Mesodermal cell (in vitro differentiated cells): Measurements from ENCODE around the gene COG4.

Source experiments
- H3K27ac ChIP-seq: 2 replicates; pipeline ENCODE4 v1.7.0; 2013; ENCODE audit warnings: mild to moderate bottlenecking, low read depth, low read length, moderate library complexity; ENCODE audit not compliant: severe bottlenecking
- H3K36me3 ChIP-seq: 2 replicates; pipeline ENCODE4 v1.7.1; 2013; ENCODE audit warnings: mild to moderate bottlenecking, low read length, moderate library complexity; ENCODE audit not compliant: control insufficient read depth, insufficient read depth
- H3K4me1 ChIP-seq: one replicate; pipeline ENCODE4 v1.7.1; 2013; ENCODE audit warnings: mild to moderate bottlenecking, low read length; ENCODE audit not compliant: insufficient read depth, control insufficient read depth, poor library complexity, severe bottlenecking
- H3K4me3 ChIP-seq: 2 replicates; pipeline ENCODE4 v1.7.0; 2013; ENCODE audit warnings: low read length, control low read depth, mild to moderate bottlenecking; ENCODE audit not compliant: insufficient read depth, poor library complexity, severe bottlenecking; ENCODE audit errors: extremely low read depth
- H3K9me3 ChIP-seq: 2 replicates; pipeline ENCODE4 v1.7.1; 2013; ENCODE audit warnings: mild to moderate bottlenecking, low read length, moderate library complexity; ENCODE audit not compliant: control insufficient read depth
- WGBS, 2 experiments: methylation state at CpG; one replicate each; pipeline ENCODE4 v1.1.5; 2013; ENCODE audit warnings: missing lambda C conversion rate in 2 of 2; ENCODE audit not compliant: insufficient coverage in 2 of 2; 5-methylcytosine and 5-hydroxymethylcytosine counted together

Gene COG4

GRCh38 chr16:70496513-70496912 lies 26.8 kb downstream of the COG4 start:
- Histone ChIP-seq H3K27ac (no peak overlapping the region), H3K9me3 (no peaks in the 10 kb centered on the region), H3K4me3 (no peak overlapping the region), H3K4me1 (no peaks in the 10 kb centered on the region), H3K36me3 (peaks cover 69% of the 10 kb centered on the region)
- WGBS, 2 experiments = 92 to 100% methylated on average over 5 of the region's 6 CpGs

GRCh38 chr16:70495425-70496182 lies 27.8 kb downstream of the COG4 start:
- Histone ChIP-seq H3K4me1 (no peaks in the 10 kb centered on the region), H3K27ac (no peak overlapping the region), H3K9me3 (no peaks in the 10 kb centered on the region), H3K4me3 (no peak overlapping the region), H3K36me3 (peaks cover 64% of the 10 kb centered on the region)
- WGBS, 2 experiments = 97 to 100% methylated on average over 9 of the region's 9 CpGs

DNA sequence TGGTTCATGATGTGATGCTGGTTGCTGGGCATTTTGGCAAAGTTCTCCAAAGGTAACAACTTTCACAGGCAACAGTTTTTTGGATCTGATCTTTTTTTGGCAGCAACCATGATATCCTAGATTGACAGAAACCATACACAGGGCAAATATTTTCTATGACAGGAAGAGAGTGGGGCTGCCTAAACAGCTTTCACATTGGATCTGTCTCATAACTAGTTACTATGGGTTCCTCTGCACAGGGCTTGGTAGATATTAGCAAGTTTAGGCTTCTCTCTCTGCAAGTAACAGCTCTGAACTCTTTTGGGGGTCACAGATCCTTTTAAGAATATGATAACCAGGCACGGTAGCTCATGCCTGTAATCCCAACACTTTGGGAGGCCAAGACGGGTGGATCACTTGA lies 28.6 kb downstream of the COG4 start:
- H3K36me3 ChIP-seq = peaks cover 57% of the 10 kb centered on the region
- 77 to 90% methylated on average over 2 of the region's 2 CpGs for WGBS, 2 experiments

GRCh38 chr16:70494202-70494770 lies 29.1 kb downstream of the COG4 start:
- Histone ChIP-seq H3K36me3 (peaks cover 56% of the 10 kb centered on the region), H3K9me3 (no peaks in the 10 kb centered on the region), H3K4me1 (no peaks in the 10 kb centered on the region), H3K4me3 (no peak overlapping the region), H3K27ac (no peak overlapping the region)
- WGBS, 2 experiments = 79 to 81% methylated on average over 3 to 4 of the region's 5 CpGs

More for the DNA sequence above, 28.6 kb downstream of the COG4 start:
- Histone ChIP-seq H3K4me1 (no peaks in the 10 kb centered on the region), H3K4me3 (no peak overlapping the region), H3K9me3 (no peaks in the 10 kb centered on the region), H3K27ac (no peak overlapping the region)

- H3K27ac ChIP-seq = no peak overlapping the region
- H3K9me3 ChIP-seq = no peaks in the 10 kb centered on the region
- peaks cover 53% of the 10 kb centered on the region for H3K36me3 ChIP-seq
- H3K4me3 ChIP-seq = no peak overlapping the region
- H3K4me1 ChIP-seq = no peaks in the 10 kb centered on the region
- 89 to 97% methylated on average over 3 of the region's 3 CpGs for WGBS, 2 experiments
These were observed 29.6 kb downstream of the COG4 start for GRCh38 chr16:70493802-70494201.

DNA sequence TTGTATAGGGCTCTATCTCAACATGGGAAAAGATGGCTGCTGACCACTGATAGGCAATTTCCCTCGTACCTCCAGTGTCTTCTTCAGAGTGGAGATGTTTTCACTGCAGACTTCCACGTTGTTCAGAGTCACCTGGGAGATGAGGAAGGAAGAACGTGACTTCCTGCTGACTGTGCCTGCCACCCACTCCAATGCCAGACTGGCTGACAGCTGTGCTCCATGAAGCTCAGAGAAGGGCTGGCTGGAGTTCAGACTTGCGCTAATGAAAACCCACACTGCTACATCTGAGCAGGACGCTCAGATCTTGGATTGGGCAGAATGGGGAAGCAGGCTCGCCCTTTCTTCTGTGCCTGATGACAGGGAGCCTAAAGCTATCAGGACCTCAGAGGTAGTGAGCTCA lies 33.1 kb downstream of the COG4 start:
- Histone ChIP-seq H3K4me3 (no peak overlapping the region), H3K9me3 (no peaks in the 10 kb centered on the region), H3K27ac (no peak overlapping the region), H3K36me3 (peaks cover 30% of the 10 kb centered on the region), H3K4me1 (no peaks in the 10 kb centered on the region)
- WGBS, 2 experiments = 96 to 100% methylated on average over 5 of the region's 6 CpGs

- 100% methylated on average over 1 of the region's 2 CpGs; no CpG with 5 or more reads in 1 of the 2 experiments for WGBS, 2 experiments
- peaks cover 49% of the 10 kb centered on the region for H3K36me3 ChIP-seq
- no peak overlapping the region for H3K4me3 ChIP-seq
- no peak overlapping the region for H3K27ac ChIP-seq
- peaks cover 6% of the 10 kb centered on the region for H3K4me1 ChIP-seq
- H3K9me3 ChIP-seq = no peaks in the 10 kb centered on the region
These were observed 38.5 kb downstream of the COG4 start for GRCh38 chr16:70484867-70485266.

- no peak overlapping the region for H3K4me3 ChIP-seq
- WGBS, 2 experiments = 79 to 83% methylated on average over 5 of the region's 5 CpGs
- no peaks in the 10 kb centered on the region for H3K9me3 ChIP-seq
- peaks cover 60% of the 10 kb centered on the region for H3K36me3 ChIP-seq
- no peak overlapping the region for H3K27ac ChIP-seq
- peaks cover 6% of the 10 kb centered on the region for H3K4me1 ChIP-seq
These were observed 39.9 kb downstream of the COG4 start for GRCh38 chr16:70483426-70483825.

DNA sequence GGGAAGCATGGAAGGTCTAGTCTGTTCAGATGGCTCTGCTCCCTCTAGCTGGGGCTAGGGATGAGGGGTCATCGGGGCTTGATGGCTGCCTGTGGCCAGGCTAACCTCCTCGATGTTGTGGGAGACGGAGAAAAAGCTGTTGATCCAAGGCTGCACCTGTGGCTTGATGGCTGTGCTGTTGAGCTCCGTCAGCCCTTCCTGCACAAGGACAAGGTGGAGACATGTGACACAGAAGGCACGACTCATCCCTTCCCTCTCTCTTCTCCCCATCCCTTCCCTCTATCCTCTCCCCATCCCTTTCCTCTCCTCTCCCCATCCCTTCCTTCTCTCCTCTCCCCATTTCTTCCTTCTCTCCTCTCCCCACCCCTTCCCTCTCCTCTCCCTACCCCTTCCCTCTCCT lies 40.7 kb downstream of the COG4 start:
- WGBS, 2 experiments = 91 to 94% methylated on average over 5 of the region's 5 CpGs
- peaks cover 6% of the 10 kb centered on the region for H3K4me1 ChIP-seq
- no peaks in the 10 kb centered on the region for H3K9me3 ChIP-seq
- no peak overlapping the region for H3K4me3 ChIP-seq
- H3K27ac ChIP-seq = no peak overlapping the region
- peaks cover 60% of the 10 kb centered on the region for H3K36me3 ChIP-seq

GRCh38 chr16:70481929-70482536 lies 41.3 kb downstream of the COG4 start:
- peak overlapping the region; percentile 36 for H3K27ac ChIP-seq
- peaks cover 60% of the 10 kb centered on the region for H3K36me3 ChIP-seq
- H3K9me3 ChIP-seq = no peaks in the 10 kb centered on the region
- peaks cover 6% of the 10 kb centered on the region for H3K4me1 ChIP-seq
- 93 to 95% methylated on average over 5 of the region's 7 CpGs for WGBS, 2 experiments
- no peak overlapping the region for H3K4me3 ChIP-seq
